Adipocyte (in vitro differentiated cells): ENCODE data around the gene MANSC1.

Experiments used
- DNase-seq: peaks from one replicate; pipeline ENCODE4 v3.0.0-alpha.2; 2015; ENCODE audit warnings: low read depth
- H3K27me3 ChIP-seq: replicated peaks from 2 replicates; pipeline ENCODE4 v1.7.0; 2013; ENCODE audit warnings: mild to moderate bottlenecking, low read length, moderate library complexity; ENCODE audit not compliant: control insufficient read depth, insufficient read depth
- H3K36me3 ChIP-seq: 2 replicates; pipeline ENCODE4 v1.7.0; 2013; ENCODE audit warnings: low read length, mild to moderate bottlenecking, moderate library complexity; ENCODE audit not compliant: control insufficient read depth, insufficient read depth, severe bottlenecking
- H3K4me1 ChIP-seq: 2 replicates; pipeline ENCODE4 v1.7.0; 2013; ENCODE audit warnings: mild to moderate bottlenecking, low read length, moderate library complexity; ENCODE audit not compliant: control insufficient read depth, insufficient read depth
- H3K4me3 ChIP-seq: 2 replicates; pipeline ENCODE4 v1.7.0; 2013; ENCODE audit warnings: mild to moderate bottlenecking, low read length, moderate library complexity
- H3K9ac ChIP-seq: 2 replicates; pipeline ENCODE4 v1.7.0; 2013; ENCODE audit warnings: mild to moderate bottlenecking, low read length, moderate library complexity
- H3K9me3 ChIP-seq: 2 replicates; pipeline ENCODE4 v1.7.0; 2013; ENCODE audit warnings: mild to moderate bottlenecking, low read length, moderate library complexity; ENCODE audit not compliant: control insufficient read depth

Gene MANSC1

DNA sequence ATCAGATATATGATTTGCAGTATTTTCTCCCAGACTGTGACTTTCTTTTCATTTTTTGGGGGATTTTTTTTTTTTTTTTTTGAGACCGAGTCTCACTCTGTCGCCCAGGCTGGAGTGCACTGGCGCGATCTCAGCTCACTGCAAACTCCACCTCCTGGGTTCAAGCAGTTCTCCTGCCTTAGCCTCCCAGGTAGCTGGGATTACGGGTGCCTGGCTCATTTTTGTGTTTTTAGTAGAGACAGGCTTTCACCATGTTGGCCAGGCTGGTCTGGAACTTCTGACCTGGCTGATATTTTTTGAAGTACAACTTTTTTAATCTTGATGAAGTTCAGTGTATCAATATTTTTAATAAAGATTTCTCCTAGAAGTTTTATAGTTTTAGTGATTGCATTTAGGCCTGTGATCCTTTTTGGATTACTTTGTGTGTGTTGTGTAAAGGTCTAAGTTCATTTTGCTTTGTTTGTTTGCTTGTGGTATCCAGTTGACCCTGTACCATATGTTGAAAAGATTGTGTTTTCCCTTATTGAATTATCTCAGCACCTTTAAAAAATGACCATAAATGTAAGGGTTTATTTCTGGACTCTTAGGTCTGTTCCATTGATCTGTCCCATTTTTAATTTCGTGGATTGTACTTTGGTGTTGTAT, 31.0 kb upstream of the MANSC1 start:
- Histone ChIP-seq H3K9ac (no peak overlapping the region), H3K36me3 (no peaks in the 10 kb centered on the region), H3K4me3 (no peak overlapping the region), H3K9me3 (no peaks in the 10 kb centered on the region), H3K27me3 (no peaks in the 10 kb centered on the region), H3K4me1 (no peaks in the 10 kb centered on the region)
- DNase-seq: no peak

DNA sequence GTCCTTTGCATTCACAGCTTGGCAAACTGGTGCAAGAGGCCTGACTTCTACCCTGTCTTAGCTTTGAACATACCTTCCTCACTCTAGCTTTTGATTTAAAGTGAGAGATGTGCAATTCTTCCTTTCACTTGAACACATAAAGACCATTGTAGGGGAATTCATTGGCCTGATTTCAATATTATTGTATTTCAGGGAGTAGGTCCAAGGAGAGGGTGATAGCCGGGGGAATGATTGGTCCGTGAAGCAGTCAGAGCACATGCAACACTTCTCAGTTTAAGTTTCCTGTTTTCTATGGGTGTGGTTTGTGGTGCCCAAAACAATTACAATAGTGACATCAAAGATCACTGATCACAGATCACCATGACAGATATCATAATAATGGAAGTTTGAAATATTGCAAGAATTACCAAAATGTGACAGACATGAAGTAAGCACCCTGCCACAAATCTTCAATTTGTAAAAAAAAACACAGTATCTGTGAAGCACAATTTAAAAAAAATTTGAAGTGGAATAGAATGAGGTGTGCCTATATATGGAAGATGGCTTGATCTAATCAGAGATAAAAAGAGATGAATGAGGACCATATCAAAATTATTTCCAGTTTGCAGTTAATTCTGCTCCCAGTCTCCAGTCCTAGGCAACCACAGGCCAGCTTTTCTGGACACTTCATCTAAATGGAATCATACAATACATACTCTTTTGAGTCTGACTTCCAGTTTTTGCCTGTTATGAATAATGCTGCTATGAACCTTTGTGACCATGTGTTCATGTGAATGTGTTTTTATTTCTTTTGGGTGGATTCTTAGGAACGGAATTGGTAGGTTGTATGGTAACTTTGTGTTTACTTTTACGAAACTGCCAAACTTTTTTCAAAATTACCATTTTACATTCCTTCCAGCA, 30.0 kb upstream of the MANSC1 start:
- Histone ChIP-seq H3K9ac (no peak overlapping the region), H3K27me3 (no peaks in the 10 kb centered on the region), H3K36me3 (no peaks in the 10 kb centered on the region), H3K9me3 (no peaks in the 10 kb centered on the region), H3K4me1 (no peaks in the 10 kb centered on the region), H3K4me3 (no peak overlapping the region)
- peak; percentile 33 for DNase-seq

DNA sequence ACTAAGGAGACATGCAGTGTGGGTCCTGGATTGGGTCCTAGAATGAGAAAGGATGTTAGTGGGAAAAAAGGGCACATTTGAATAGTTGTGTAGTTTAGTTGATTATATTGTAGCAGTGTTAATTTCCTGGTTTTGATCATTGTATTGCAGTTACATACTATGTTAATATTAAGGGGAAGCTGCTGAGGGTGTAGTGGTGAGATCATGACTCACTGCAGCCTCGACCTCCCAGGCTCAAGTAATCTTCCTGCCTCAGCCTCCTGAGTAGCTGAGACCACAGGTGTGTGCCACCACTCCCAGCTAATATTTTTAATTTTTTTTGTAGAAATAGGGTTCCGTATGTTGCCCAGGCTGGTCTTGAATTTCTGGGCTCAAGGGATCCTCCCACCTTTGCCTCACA, 28.6 kb upstream of the MANSC1 start:
- Histone ChIP-seq H3K36me3 (no peaks in the 10 kb centered on the region), H3K9ac (no peak overlapping the region), H3K27me3 (no peaks in the 10 kb centered on the region), H3K9me3 (no peaks in the 10 kb centered on the region), H3K4me3 (no peak overlapping the region), H3K4me1 (no peaks in the 10 kb centered on the region)
- DNase-seq: no peak

DNA sequence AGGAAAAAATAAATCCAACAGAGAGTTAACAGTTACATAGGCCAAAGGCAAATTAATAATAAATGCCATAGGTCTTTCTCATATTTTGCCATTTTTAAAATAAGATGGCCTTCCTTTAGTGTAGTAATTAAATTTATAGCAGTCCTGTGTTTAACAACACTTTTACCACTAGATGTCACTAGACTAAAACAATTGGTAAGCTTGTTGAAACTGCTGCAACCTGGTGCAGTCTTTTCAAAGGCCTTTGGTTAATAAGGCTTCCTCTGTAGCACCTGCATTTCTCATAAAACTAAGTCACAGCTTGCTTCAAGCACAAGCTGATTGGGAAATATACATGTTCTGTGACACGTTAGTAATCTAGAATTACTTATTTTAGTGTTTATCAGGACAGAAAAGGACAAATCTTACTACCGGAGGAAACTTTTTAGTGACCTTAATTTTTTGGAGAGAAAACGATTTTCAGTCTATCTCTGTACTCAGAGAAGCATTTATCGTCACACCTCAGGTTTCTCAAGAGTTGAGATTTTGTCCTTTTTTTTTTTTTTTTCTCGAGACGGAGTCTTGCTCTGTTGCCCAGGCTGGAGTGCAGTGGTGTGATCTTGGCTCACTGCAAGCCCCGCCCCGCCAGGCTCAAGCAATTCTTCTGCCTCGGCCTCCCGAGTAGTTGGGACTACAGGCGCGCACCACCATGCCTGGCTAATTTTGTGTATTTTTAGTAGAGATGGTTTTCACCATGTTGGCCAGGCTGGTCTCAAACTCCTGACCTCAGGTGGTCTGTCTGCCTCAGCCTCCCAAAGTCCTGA, 26.8 kb upstream of the MANSC1 start:
- no peaks in the 10 kb centered on the region for H3K9me3 ChIP-seq
- no peak overlapping the region for H3K9ac ChIP-seq
- no peak overlapping the region for H3K4me3 ChIP-seq
- H3K36me3 ChIP-seq: peaks cover 3% of the 10 kb centered on the region
- no peaks in the 10 kb centered on the region for H3K4me1 ChIP-seq
- no peaks in the 10 kb centered on the region for H3K27me3 ChIP-seq
- DNase-seq: peak; percentile 93

DNA sequence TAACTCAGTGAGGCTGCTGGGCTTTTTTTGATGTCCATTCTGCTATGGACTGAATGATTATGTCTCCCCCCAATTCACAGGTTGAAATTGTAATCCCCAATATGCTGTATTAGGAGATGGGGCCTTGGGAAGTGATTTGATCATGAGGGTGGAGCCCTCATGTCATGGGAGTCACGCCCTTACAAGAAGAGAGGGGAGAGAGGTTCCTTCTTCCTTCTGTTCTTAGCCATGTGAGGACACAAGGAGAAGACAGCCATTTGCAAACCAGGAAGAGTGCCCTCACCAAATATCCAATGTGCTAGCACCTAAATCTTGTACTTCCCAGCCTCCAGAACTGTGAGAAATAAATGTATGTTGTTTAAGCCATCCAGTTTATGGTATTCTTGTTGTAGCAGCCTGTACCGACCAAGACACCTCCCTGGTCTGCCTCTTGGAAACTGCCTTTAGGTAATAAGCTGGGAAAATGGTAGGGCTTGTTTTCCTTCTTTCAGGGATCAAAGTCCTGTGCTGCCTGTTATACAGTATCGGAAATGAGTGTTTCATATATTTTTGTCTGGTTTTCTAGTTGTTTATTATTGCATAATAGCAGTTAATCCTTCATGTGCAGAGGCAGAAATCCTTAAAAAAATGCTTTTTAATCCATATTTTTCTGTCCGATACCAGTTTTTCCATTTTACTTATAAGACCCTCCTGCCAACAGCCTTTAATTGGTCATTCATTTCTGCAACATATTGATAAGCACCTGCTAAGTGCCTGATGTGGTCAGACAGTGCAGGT, 23.1 kb upstream of the MANSC1 start:
- Histone ChIP-seq H3K4me3 (no peak overlapping the region), H3K27me3 (no peaks in the 10 kb centered on the region), H3K36me3 (peaks cover 7% of the 10 kb centered on the region), H3K9me3 (no peaks in the 10 kb centered on the region), H3K4me1 (no peaks in the 10 kb centered on the region), H3K9ac (no peak overlapping the region)
- no peak for DNase-seq

DNA sequence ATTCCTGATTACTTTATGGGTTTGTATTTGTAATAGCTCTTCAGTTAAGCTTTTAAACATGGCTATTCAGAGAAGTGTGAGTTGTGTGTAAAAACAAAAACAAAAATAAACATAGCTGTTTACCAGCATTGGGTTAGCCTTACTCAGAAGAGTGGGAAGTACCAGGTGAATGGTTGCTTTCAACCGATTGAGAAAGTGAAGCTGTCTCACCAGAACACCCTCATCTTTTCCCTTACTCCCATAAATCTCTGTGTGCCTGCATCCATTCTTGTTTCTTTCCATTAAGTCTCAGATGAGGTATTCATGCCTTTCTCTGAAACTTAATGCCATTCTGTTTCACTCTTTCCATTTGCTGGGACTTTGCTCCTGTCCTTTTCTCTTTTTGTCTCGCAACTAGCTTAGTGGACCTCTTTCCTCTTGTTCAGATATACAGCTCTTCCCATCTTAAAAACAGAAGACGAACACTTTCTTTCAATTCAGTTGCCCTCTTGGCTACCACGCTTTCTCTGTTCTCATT, 17.5 kb upstream of the MANSC1 start:
- no peak overlapping the region for H3K4me3 ChIP-seq
- H3K4me1 ChIP-seq: peaks cover 14% of the 10 kb centered on the region
- no peak overlapping the region for H3K9ac ChIP-seq
- no peaks in the 10 kb centered on the region for H3K9me3 ChIP-seq
- H3K27me3 ChIP-seq: no peaks in the 10 kb centered on the region
- DNase-seq: no peak
- peaks cover 14% of the 10 kb centered on the region for H3K36me3 ChIP-seq

DNA sequence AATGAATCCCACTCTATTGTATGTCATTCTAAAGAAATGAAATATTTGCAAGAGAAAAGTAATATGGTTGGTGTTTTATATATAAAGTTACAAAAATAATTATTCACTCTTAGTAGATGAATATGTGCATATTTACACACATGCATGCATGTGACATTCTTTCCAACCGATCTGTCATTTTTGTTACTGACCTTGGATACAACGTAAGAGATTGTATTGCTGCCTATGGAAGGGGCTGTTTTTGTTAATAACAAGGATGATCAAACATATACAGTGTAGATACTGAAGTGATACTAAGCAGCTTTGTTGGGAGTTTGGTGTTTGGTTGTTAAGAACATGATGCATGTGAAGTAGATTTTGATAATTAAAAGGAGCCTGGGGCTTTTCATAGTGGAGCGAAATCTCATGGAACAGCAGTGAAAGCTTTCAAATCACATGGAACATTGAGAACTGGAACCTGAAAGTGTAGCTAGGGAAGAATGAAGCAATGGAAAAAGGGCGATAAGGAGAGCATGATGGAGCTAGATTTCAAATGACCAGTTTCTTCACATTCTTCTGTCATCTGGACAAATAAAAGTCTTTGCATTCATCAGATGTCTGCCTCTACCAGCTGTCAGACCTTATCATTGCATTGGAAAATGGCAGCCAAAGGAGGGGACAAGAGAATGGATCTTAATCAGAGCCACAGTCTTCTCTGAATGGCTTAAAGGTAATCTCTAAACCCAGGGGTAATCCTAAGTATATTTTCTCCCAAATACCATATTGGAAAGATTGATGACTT, 16.8 kb upstream of the MANSC1 start:
- Histone ChIP-seq H3K27me3 (no peaks in the 10 kb centered on the region), H3K4me1 (peaks cover 14% of the 10 kb centered on the region), H3K4me3 (no peak overlapping the region), H3K9ac (no peak overlapping the region), H3K9me3 (no peaks in the 10 kb centered on the region), H3K36me3 (peaks cover 14% of the 10 kb centered on the region)
- no peak for DNase-seq

DNA sequence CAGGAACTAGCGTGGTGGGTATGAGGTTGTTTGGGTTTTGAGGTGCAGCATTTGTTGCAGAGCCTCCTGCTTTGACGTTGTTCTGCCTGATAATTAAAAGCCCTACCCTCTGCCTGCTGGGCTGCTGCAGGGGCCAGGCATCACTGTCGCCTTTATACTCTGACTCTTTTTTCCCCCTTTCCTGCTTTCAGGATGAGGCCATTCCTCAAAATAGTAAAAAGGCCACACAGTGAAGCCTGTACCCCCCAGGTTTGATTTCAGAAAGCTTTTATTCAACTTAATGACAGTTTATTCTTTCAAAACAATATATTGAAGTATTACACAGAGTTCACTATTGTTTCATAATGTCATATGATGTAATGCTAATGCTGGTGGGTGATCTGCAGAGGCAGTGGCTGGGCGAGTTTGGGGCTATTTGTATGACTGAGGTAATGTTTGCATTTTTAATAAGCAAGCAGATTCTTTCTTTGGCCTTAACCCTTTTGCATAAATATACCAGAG, 15.9 kb upstream of the MANSC1 start:
- peak overlapping the region; percentile 21 for H3K9ac ChIP-seq
- H3K36me3 ChIP-seq: peaks cover 11% of the 10 kb centered on the region
- peaks cover 14% of the 10 kb centered on the region for H3K4me1 ChIP-seq
- no peaks in the 10 kb centered on the region for H3K27me3 ChIP-seq
- DNase-seq: peak; percentile 73
- no peaks in the 10 kb centered on the region for H3K9me3 ChIP-seq
- no peak overlapping the region for H3K4me3 ChIP-seq

DNA sequence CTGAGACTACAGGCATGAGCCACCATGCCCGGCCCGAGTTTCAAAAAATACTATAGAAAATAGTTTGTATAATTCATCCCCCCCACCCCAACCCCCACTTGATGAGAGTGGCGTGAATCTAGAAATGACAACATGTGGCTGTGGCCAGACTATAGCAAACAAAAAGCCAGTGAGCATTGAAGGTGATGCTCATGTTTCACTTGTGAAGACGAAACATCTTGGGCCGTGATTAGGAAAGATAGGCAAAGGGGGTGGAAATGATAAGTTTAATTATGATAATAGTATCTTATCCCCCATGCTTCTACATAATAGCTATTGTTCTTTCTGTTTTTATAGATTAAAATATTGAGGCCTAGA, 15.4 kb upstream of the MANSC1 start:
- H3K4me1 ChIP-seq: peaks cover 14% of the 10 kb centered on the region
- H3K27me3 ChIP-seq: no peaks in the 10 kb centered on the region
- no peak for DNase-seq
- H3K9ac ChIP-seq: peak overlapping the region; percentile 21
- H3K4me3 ChIP-seq: no peak overlapping the region
- no peaks in the 10 kb centered on the region for H3K9me3 ChIP-seq
- peaks cover 11% of the 10 kb centered on the region for H3K36me3 ChIP-seq

DNA sequence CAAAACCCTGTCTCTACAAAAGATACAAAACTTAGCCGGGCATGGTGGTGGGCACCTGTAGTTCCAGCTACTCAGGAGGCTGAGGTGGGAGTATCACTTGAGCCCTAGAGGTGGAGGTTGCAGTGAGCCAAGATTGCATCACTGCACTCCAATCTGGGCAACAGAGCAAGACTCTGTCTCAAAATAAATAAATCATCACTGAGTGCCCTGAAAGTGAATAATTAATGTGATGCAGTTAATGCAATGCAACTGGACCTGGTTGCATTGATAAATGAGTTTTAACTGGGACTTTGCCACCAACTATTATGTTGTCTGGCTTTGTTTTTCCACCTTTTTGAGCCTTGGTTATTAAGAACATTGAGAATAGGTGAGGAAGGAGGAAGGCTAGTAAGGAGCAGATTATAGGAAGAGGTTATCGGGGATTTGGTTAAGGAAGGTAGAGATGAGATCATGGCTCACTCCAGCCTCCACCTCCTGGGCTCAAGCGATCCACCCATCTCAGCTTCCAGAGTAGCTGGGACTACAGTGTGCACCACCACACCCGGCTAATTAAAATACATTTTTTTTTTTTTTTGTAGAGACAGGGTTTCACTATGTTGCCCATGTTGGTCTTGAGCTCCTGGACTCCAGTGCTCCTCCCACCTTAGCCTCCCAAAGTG, 14.9 kb upstream of the MANSC1 start:
- H3K9me3 ChIP-seq: no peaks in the 10 kb centered on the region
- no peak overlapping the region for H3K9ac ChIP-seq
- no peaks in the 10 kb centered on the region for H3K27me3 ChIP-seq
- DNase-seq: no peak
- peaks cover 11% of the 10 kb centered on the region for H3K36me3 ChIP-seq
- H3K4me1 ChIP-seq: peaks cover 14% of the 10 kb centered on the region
- H3K4me3 ChIP-seq: no peak overlapping the region
